SW480 (cell line): Measurements from ENCODE around the gene VPS51.
"Not testable (repeated sequence)": the region's sequence is repeated elsewhere in the genome, so short reads cannot be mapped to it uniquely, and the experiment has no call there.

Experiments used
- DNase-seq: peaks from one replicate; pipeline ENCODE4 v3.0.0-alpha.2; 2016; ENCODE audit warnings: low spot score

VPS51 gene

DNA sequence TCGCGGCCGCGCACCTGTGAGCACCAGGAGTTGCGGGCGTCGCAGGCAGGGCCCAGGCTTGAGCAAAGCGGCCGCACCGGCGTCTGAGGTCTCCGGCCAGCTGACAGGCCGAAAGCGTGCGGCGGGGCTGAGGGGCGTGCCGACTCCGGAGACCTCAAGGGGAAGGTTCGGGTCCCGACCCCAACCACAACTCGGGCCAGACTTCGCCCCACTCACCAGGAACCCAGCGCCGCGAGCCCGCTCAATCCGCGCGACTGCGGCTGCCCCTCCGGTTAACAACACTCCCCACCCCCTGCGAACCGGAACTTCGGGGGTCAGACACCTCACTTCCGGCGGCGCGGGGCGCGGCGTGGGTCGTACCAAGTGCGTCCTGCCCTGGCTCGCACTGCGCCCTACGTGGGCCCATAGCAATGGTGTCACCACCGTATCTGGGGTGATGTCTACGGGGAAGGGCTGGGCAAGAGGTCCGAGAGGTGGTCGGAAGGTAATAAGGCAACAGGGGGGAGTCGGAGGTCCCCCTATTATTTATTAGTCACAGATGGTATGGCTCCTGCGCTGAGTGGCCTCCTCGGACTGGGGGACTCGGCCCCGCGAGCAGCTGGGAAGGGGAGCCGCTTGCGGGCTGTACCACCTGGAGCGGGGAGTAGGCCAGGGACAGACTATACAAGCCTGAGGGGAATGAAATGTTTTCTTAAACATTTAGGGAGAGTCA, 38.4 kb downstream of the VPS51 start, which contains the start of gene SYVN1:
TSS of gene SYVN1 (minus strand) at position 280 of the 712 bp plus-strand sequence. CDS start 918 bp downstream, outside the sequence.
- peak; percentile 85 for DNase-seq

DNA sequence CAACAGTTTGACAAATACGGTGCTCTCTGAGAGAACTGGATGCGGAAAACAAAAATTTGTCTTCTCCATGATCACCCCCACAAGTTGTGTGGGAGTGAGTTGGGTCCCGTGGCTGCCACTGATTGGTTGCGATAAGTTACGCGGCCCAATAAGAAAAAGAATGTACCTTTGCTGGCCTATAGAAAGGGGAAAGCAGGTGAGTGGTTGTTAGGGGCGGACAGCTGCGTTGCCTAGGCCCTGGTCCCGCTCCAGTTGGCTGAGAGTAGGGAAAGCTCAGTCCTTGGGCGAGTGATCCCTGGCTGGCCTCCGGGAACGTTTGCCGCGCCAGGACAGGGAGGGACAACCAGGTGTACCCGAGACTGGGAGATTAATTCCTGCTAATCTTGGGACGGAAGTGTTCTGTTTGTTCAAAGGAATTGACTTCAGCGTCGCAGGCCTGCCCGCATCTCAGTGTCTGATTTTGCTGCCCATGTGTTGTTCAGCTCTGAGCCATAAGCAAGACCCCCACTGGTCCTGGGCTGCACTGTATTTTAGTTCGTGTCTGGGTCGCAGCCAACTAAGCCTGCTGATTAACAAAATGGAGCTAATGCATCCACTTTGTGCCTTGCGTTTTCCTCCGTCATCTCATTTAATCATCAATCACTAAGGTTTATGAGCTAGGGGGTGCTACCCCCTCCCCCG, 39.1 kb downstream of the VPS51 start:
- DNase-seq: peak; percentile 99

- no peak for DNase-seq
These were observed 39.7 kb downstream of the VPS51 start for GRCh38 chr11:65135633-65136145.

DNA sequence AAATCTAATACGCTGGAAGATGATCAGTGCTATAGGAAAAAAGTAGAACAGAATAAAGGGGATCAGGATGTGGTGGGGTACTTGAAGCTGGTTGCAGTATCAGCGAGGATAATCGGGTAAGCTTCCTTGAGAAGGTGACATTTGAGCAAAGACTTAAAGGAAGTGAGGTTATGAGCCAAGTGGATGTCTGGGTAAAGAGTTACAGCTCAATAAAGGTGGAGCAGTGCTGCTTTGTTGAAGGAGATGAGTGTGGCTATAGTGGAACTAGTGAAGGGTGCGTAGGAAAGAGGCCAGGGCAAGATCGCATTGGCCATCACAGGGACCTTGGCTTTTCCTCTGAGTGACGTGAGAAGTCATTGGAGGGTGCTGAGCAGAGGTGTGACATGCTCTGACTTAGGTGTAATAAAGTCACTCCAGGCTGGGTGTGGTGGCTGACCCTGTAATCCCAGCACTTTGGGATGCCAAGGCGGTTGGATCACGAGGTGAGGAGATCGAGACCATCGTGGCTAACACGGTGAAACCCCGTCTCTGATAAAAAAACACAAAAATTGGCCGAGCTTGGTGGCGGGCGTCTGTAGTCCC, 40.6 kb downstream of the VPS51 start:
- no peak for DNase-seq

GRCh38 chr11:65141896-65142494, 46.0 kb downstream of the VPS51 start:
- DNase-seq: no peak

DNA sequence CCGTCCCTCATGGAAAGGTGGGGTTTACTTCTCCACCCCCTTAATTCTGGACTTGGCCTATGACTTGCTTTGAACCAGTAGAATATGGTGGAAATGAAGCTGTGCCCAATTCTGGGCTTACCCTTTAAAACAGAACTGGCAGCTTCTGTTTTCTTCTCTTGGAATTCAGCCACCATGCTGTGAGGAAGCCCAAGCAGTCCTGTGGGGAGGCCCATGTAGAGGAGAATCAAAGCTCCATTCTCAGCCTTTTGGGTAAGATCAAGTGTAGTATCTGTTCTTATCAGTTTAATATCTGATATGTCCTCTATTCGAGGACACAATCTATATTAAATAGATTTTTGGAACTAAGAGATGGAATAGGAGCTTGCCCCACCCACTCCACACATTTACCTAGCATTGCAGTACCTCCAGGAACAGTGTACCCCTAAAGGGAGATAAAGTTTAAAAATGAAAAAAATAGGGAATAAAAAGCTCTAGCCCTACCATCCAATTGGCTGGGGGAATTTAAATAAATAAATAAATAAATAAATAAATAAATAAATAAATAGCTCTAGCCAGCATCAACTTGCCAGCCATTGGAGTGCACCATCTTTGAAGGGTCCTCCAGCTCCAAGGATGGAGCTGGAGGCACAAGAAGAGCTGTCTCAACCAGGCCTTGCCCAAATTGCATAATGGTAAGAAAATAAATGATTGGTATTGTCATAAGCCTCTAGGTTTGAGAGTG, 51.5 kb downstream of the VPS51 start:
- DNase-seq: no peak

GRCh38 chr11:65148657-65149056, 52.6 kb downstream of the VPS51 start:
- no peak for DNase-seq

DNA sequence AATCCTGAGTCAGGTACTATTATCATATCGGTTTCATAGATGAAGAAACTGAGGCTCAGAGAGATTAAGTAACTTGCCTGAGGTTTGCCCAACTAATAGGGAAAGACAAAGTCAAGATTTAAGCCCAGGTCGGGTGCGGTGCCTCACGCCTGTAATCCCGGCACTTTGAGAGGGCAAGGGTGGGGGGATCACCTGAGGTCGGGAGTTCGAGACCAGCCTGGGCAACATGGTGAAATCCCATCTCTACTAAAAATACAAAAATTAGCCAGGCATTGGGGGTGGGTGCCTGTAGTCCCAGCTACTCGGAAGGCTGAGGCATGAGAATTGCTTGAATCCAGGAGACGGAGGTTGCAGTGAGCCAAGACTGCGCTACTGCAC, 54.1 kb downstream of the VPS51 start:
- DNase-seq: not testable (repeated sequence)

GRCh38 chr11:65150509-65151299, 54.7 kb downstream of the VPS51 start:
- peak; percentile 86 for DNase-seq

DNA sequence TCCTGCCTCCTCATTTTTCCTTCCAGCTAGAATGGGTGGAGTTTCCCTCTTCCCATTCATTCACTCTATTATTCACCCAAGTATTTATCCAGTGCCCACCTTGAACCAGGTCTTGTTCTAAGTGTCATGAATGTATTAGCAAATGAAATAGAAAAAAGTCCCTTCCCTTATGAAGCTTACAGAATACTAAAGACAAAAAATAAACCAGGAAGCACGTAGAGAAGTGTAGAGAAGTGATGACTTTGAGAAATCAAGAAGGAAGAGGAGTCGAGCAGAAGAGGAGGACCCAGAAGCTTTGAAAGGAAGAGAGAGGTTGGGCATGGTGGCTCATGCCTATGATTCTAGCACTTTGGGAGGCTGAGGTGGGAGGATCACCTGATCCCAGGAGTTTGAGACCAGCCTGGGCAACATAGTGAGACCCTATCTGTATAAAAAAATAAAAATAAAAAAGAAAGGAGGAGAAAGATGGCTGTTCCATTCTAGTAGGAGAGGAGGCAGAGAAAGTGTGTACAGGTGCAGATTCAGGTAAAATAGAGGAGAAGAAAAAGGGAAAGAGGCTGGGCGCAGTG, 55.4 kb downstream of the VPS51 start:
- no peak for DNase-seq

DNA sequence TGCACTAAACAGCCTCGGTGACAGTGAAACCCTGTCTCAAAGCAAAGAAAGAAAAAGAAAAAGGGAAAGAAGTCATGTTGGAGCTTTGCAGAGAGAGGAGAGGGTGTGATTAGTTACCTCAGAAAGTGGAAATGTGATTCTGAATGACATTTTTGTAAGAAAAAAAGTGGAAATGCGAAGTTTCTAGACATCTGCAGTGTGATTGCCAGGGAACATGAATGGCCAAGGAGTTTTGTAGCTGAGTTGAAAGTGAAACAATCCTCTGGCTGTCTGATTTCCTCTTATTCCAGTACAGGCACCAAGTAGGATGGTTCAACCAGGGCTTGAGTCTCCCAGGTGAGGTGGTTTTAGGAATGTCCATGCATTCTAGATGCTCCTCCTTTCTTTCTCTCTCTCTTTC, 56.1 kb downstream of the VPS51 start:
- no peak for DNase-seq

DNA sequence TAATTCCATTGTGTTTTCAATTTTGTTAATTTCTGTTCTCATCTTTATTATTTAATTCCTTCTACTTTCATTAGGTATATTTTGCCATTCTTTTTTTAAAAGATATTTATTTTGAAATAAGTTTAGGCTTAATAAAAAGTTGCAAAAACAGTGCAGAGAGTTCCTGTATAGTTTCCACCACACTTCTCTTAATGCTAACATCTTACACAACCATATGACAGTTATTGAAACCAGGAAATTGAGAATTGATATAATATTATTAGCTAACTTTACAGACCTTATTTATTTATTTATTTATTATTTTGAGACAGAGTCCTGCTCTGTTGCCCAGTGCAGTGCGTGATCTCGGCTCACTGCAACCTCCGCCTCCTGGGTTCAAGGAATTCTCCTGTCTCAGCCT, 60.2 kb downstream of the VPS51 start:
- DNase-seq: no peak

GRCh38 chr11:65156926-65157325, 60.9 kb downstream of the VPS51 start:
- DNase-seq: no peak

- no peak for DNase-seq
These were observed 61.3 kb downstream of the VPS51 start for GRCh38 chr11:65157336-65157735.

GRCh38 chr11:65159012-65159411, 63.0 kb downstream of the VPS51 start:
- no peak for DNase-seq

DNA sequence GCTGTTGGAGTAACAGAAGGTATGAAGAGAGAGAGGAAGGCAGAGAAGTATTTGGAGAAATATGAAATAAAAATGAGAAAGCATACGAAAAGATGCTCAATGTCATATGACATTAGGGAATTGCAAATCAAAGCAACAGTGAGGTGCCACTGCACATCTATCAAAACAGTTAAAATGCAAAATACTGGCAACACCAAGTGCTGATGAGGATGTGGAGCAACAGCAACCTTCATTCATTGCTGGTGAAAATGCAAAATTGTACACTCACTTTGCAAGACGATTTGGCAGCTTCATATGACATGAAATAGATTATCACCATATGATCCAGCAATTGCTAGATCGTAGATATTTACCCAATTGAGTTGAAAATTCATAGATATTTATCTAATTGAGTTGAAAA, 64.6 kb downstream of the VPS51 start:
- no peak for DNase-seq
